ENCODE measurements around the gene PPFIA1. TPM values are rescaled to one million over a fixed set of nuclear protein-coding genes. Genes with fewer than 3 reads are reported as not detected.

The PPFIA1 gene
- total and polyA plus RNA-seq, 2 donors (not counting 1 experiment from before 2014, with no cell fraction given): 38.8 to 39.8 TPM

DNA sequence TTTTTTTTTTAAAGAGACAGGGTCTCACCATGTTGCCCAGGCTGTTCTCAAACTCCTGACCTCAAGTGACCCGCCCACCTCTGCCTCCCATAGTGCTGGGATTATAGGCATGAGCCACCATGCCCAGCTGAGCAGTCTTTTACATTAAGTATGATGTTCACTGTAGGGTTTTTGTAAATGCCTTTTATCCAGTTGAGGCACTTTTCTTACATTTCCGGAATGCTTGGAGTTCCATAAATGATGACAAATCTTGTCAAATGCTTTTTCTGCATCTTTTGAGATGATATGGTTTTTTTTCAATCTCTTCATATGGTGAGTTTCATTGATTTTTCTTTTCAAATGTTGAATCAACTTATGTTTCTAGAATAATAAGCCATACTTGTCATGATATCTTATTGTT, 98.5 kb downstream of the PPFIA1 start:
- Histone ChIP-seq H3K27ac (ENCODE audit: insufficient read depth, low read length) (no peak overlapping the region), H3K27me3 (ENCODE audit: control insufficient read depth, insufficient read depth, low read length) (no peaks in the 10 kb centered on the region), H3K79me2 (ENCODE audit: control insufficient read depth, insufficient read depth, low read length) (peaks cover 2% of the 10 kb centered on the region), H3K9ac (ENCODE audit: insufficient read depth, low read length) (no peak overlapping the region), H3K4me1 (ENCODE audit: control insufficient read depth, extremely low read depth, insufficient read depth, low read length) (no peaks in the 10 kb centered on the region), H4K20me1 (ENCODE audit: control insufficient read depth, extremely low read depth, insufficient read depth, low read length) (no peaks in the 10 kb centered on the region), H3K4me2 (ENCODE audit: extremely low read depth, insufficient read depth, low read length) (no peak overlapping the region), H3K36me3 (ENCODE audit: control insufficient read depth, insufficient read depth, low read length) (peaks cover 5% of the 10 kb centered on the region), H2AFZ (ENCODE audit: low read length) (no peak overlapping the region), H3K9me3 (ENCODE audit: control insufficient read depth, insufficient read depth, low read depth, low read length) (no peaks in the 10 kb centered on the region), H3K4me3 (replicated peaks in 1 of 4; ENCODE audit: control extremely low read depth in 1 of 4, insufficient read depth in 1 of 4, low read depth in 3 of 4, low read length in 4 of 4) (no peak overlapping the region)
- TF ChIP-seq EZH2 (IDR thresholded peaks at IDR 0.05; ENCODE audit: low read length, missing control alignments): no peak
- TF ChIP-seq, protein P1, sequence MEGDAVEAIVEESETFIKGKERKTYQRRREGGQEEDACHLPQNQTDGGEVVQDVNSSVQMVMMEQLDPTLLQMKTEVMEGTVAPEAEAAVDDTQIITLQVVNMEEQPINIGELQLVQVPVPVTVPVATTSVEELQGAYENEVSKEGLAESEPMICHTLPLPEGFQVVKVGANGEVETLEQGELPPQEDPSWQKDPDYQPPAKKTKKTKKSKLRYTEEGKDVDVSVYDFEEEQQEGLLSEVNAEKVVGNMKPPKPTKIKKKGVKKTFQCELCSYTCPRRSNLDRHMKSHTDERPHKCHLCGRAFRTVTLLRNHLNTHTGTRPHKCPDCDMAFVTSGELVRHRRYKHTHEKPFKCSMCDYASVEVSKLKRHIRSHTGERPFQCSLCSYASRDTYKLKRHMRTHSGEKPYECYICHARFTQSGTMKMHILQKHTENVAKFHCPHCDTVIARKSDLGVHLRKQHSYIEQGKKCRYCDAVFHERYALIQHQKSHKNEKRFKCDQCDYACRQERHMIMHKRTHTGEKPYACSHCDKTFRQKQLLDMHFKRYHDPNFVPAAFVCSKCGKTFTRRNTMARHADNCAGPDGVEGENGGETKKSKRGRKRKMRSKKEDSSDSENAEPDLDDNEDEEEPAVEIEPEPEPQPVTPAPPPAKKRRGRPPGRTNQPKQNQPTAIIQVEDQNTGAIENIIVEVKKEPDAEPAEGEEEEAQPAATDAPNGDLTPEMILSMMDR (conservative IDR thresholded peaks at IDR 0.05 in 1 of 2, IDR thresholded peaks at IDR 0.05 in 1 of 2; ENCODE audit: low read depth in 1 of 2, low read length in 2 of 2): no peak
- no peak for DNase-seq (ENCODE audit: low read depth in 2 of 2)

DNA sequence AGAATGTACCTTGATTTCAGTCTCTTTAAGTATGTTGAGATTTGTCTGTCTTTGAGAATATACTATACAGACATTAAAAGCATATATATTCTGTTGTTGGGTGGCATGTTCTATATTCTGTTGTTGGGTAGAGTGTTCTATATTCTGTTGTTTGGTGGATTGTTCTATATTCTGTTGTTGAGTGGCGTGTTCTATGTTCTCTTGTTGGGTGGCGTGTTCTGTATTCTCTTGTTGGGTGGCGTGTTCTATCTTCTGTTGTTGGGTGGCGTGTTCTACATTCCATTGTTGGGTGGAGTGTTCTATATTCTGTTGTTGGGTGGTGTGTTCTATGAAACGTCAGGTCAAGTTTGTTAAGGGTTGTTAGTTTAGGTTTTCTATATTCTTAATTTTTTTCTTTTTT, 100.8 kb downstream of the PPFIA1 start:
- no peak for TF ChIP-seq EZH2 (IDR thresholded peaks at IDR 0.05; ENCODE audit: low read length, missing control alignments)
- TF ChIP-seq, protein P1 (conservative IDR thresholded peaks at IDR 0.05 in 1 of 2, IDR thresholded peaks at IDR 0.05 in 1 of 2; ENCODE audit: low read depth in 1 of 2, low read length in 2 of 2): no peak
- H2AFZ ChIP-seq (ENCODE audit: low read length): no peak overlapping the region
- H4K20me1 ChIP-seq (ENCODE audit: control insufficient read depth, extremely low read depth, insufficient read depth, low read length): no peaks in the 10 kb centered on the region
- no peak overlapping the region for H3K4me2 ChIP-seq (ENCODE audit: extremely low read depth, insufficient read depth, low read length)
- H3K4me1 ChIP-seq (ENCODE audit: control insufficient read depth, extremely low read depth, insufficient read depth, low read length): no peaks in the 10 kb centered on the region
- no peaks in the 10 kb centered on the region for H3K27me3 ChIP-seq (ENCODE audit: control insufficient read depth, insufficient read depth, low read length)
- H3K9ac ChIP-seq (ENCODE audit: insufficient read depth, low read length): no peak overlapping the region
- no peak for DNase-seq (ENCODE audit: low read depth in 2 of 2)
- H3K9me3 ChIP-seq (ENCODE audit: control insufficient read depth, insufficient read depth, low read depth, low read length): no peaks in the 10 kb centered on the region
- H3K27ac ChIP-seq (ENCODE audit: insufficient read depth, low read length): no peak overlapping the region
- H3K79me2 ChIP-seq (ENCODE audit: control insufficient read depth, insufficient read depth, low read length): peaks cover 2% of the 10 kb centered on the region
- H3K4me3 ChIP-seq (replicated peaks in 1 of 4; ENCODE audit: control extremely low read depth in 1 of 4, insufficient read depth in 1 of 4, low read depth in 3 of 4, low read length in 4 of 4): no peak overlapping the region
- peaks cover 7% of the 10 kb centered on the region for H3K36me3 ChIP-seq (ENCODE audit: control insufficient read depth, insufficient read depth, low read length)

DNA sequence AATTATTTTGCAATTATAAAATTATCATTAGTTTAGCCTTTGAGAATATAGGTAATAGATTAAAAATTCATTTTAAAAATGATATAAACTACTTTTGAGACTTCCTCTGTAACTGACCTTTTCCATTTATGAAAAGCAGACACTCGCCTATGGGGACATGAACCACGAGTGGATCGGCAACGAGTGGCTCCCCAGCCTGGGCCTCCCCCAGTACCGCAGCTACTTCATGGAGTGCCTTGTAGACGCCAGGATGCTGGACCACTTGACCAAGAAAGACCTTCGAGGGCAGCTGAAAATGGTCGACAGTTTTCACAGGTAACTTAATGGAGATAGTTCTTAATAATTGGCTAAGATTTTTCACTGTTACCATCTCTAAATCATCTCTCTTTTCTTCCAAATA, 101.6 kb downstream of the PPFIA1 start:
- Histone ChIP-seq H2AFZ (ENCODE audit: low read length) (no peak overlapping the region), H3K27ac (ENCODE audit: insufficient read depth, low read length) (no peak overlapping the region), H3K36me3 (ENCODE audit: control insufficient read depth, insufficient read depth, low read length) (peaks cover 7% of the 10 kb centered on the region), H3K9me3 (ENCODE audit: control insufficient read depth, insufficient read depth, low read depth, low read length) (no peaks in the 10 kb centered on the region), H3K4me3 (replicated peaks in 1 of 4; ENCODE audit: control extremely low read depth in 1 of 4, insufficient read depth in 1 of 4, low read depth in 3 of 4, low read length in 4 of 4) (no peak overlapping the region), H3K4me2 (ENCODE audit: extremely low read depth, insufficient read depth, low read length) (no peak overlapping the region), H4K20me1 (ENCODE audit: control insufficient read depth, extremely low read depth, insufficient read depth, low read length) (no peaks in the 10 kb centered on the region), H3K9ac (ENCODE audit: insufficient read depth, low read length) (no peak overlapping the region), H3K79me2 (ENCODE audit: control insufficient read depth, insufficient read depth, low read length) (peaks cover 2% of the 10 kb centered on the region), H3K27me3 (ENCODE audit: control insufficient read depth, insufficient read depth, low read length) (no peaks in the 10 kb centered on the region), H3K4me1 (ENCODE audit: control insufficient read depth, extremely low read depth, insufficient read depth, low read length) (no peaks in the 10 kb centered on the region)
- TF ChIP-seq EZH2 (IDR thresholded peaks at IDR 0.05; ENCODE audit: low read length, missing control alignments): no peak
- TF ChIP-seq, protein P1 (conservative IDR thresholded peaks at IDR 0.05 in 1 of 2, IDR thresholded peaks at IDR 0.05 in 1 of 2; ENCODE audit: low read depth in 1 of 2, low read length in 2 of 2): no peak
- no peak for DNase-seq (ENCODE audit: low read depth in 2 of 2)
